Body of pancreas (tissue), 4 donors: ENCODE data around the gene CSAD. TPM values are rescaled to one million over a fixed set of nuclear protein-coding genes. Genes with fewer than 3 reads are reported as not detected.
"Not testable (repeated sequence)": the region's sequence is repeated elsewhere in the genome, so short reads cannot be mapped to it uniquely, and the experiment has no call there.

Source experiments
- ATAC-seq: fragments of 150-250 bp; one replicate; pipeline ENCODE4 v1.9.1; 2016
- DNase-seq, 4 donors: peaks; one replicate each; pipeline ENCODE4 v3.0.0-alpha.2; 2019
- H3K27ac ChIP-seq, 4 donors: fragments of 200-600 bp; sonication (generic); 1 replicate in 3 of 4; 2 replicates in 1 of 4; pipeline versions ENCODE4 v1.5.1 to v1.6.1; 2016 to 2019; ENCODE audit warnings: mild to moderate bottlenecking in 1 of 4, mixed read lengths in 1 of 4, moderate library complexity in 1 of 4
- H3K27me3 ChIP-seq, 2 donors: fragments of 200-600 bp; sonication (generic); one replicate each; pipeline ENCODE4 v1.6.0; 2016; ENCODE audit warnings: mild to moderate bottlenecking in 1 of 2
- H3K36me3 ChIP-seq, 2 donors: fragments of 200-600 bp; sonication (generic); replicated peaks in 1 of 2; 2 replicates each; pipeline ENCODE4 v1.5.1; 2016; ENCODE audit warnings: low read depth in 2 of 2; ENCODE audit not compliant: insufficient read depth in 1 of 2
- H3K4me1 ChIP-seq: fragments of 200-600 bp; sonication (generic); one replicate; pipeline ENCODE4 v1.6.0; 2016
- H3K4me3 ChIP-seq, 2 donors: fragments of 200-600 bp; sonication (generic); 1 replicate in 1 of 2; 2 replicates in 1 of 2; pipeline ENCODE4 v1.5.1; 2016 to 2019
- H3K9me3 ChIP-seq, 3 donors: fragments of 200-600 bp; sonication (generic); 1 replicate in 2 of 3; 2 replicates in 1 of 3; pipeline ENCODE4 v1.5.1; 2016
- CTCF ChIP-seq, 7 experiments: fragments of 450-650 bp in 4 of 7; fragments of 200-600 bp in 3 of 7; sonication (generic) in 3 of 7; IDR thresholded peaks; one replicate each; pipeline ENCODE4 v1.5.1; 2016 to 2019; ENCODE audit warnings: antibody characterized with exemption in 7 of 7
- POLR2A ChIP-seq, 3 donors: fragments of 450-650 bp; IDR thresholded peaks; one replicate each; pipeline ENCODE4 v1.6.1; 2016; ENCODE audit warnings: antibody characterized with exemption in 3 of 3, mild to moderate bottlenecking in 2 of 3
- WGBS, 2 donors: methylation state at CpG; one replicate each; pipeline ENCODE4 v1.1.5; 2017; 5-methylcytosine and 5-hydroxymethylcytosine counted together
- intact Hi-C: fragments of 100-400 bp; cut with DNase I; formaldehyde crosslinking; loops from one replicate; pipeline ENCODE4 v1.15.1; 2023
- total RNA-seq, 2 donors: library from RNA; depleted of rRNA; stranded (reverse); fragments of >200 nt; gene quantifications; one replicate each; pipeline ENCODE4 v1.1.0, GENCODE V29; 2016

Gene CSAD
- total RNA-seq, 2 donors from 2014 or later, result 31.4 to 64.3 TPM

- DNase-seq (no peak), ATAC-seq (no peak)
- intact Hi-C loops, result no loop called here
- peaks cover 0 to 3% of the 10 kb centered on the region in 2 donors for H3K36me3 ChIP-seq
- no peak for TF ChIP-seq POLR2A (IDR thresholded peaks at IDR 0.05)
- no peak for TF ChIP-seq CTCF (IDR thresholded peaks at IDR 0.05)
- H3K27ac ChIP-seq, result no peak overlapping the region
- no peaks in the 10 kb centered on the region for H3K27me3 ChIP-seq
- peaks cover 6% of the 10 kb centered on the region for H3K4me1 ChIP-seq
- no peak overlapping the region for H3K4me3 ChIP-seq
- H3K9me3 ChIP-seq, result no peaks in the 10 kb centered on the region
- 83 to 88% methylated on average over 14 of the region's 14 CpGs for WGBS, 2 donors
Observed at GRCh38 chr12:53170876-53171724, 9.6 kb downstream of the CSAD start.

GRCh38 chr12:53170215-53170614 is 10.5 kb downstream of the CSAD start:
- intact Hi-C loops, result no loop called here
- ATAC-seq, result no peak
- peaks cover 0 to 3% of the 10 kb centered on the region in 2 donors for H3K36me3 ChIP-seq

GRCh38 chr12:53169644-53170043 is 11.1 kb downstream of the CSAD start:
- 93 to 95% methylated on average over 4 to 7 of the region's 7 CpGs for WGBS, 2 donors
- Histone ChIP-seq H3K27me3 (no peaks in the 10 kb centered on the region), H3K4me1 (no peaks in the 10 kb centered on the region), H3K36me3 (peaks cover 0 to 3% of the 10 kb centered on the region in 2 donors), H3K27ac (no peak overlapping the region), H3K9me3 (no peaks in the 10 kb centered on the region), H3K4me3 (no peak overlapping the region)
- TF ChIP-seq POLR2A (IDR thresholded peaks at IDR 0.05) (no peak), CTCF (IDR thresholded peaks at IDR 0.05) (no peak)
- no peak for ATAC-seq
- intact Hi-C loops, result no loop called here
- DNase-seq, result no peak

More at GRCh38 chr12:53170215-53170614, 10.5 kb downstream of the CSAD start:
- H3K9me3 ChIP-seq, result no peaks in the 10 kb centered on the region
- H3K27ac ChIP-seq, result no peak overlapping the region
- no peak for TF ChIP-seq CTCF (IDR thresholded peaks at IDR 0.05)
- no peak for TF ChIP-seq POLR2A (IDR thresholded peaks at IDR 0.05)
- H3K4me3 ChIP-seq, result no peak overlapping the region
- no peaks in the 10 kb centered on the region for H3K27me3 ChIP-seq
- WGBS, 2 donors, result 85 to 92% methylated on average over 6 to 8 of the region's 8 CpGs
- peaks cover 5% of the 10 kb centered on the region for H3K4me1 ChIP-seq
- DNase-seq, result no peak

GRCh38 chr12:53166837-53167236 is 13.9 kb downstream of the CSAD start:
- intact Hi-C loops, result no loop called here
- DNase-seq (no peak), ATAC-seq (no peak)
- no peak for TF ChIP-seq POLR2A (IDR thresholded peaks at IDR 0.05)
- TF ChIP-seq CTCF (IDR thresholded peaks at IDR 0.05), result no peak
- H3K4me3 ChIP-seq, result no peak overlapping the region
- H3K27ac ChIP-seq, result no peak overlapping the region
- peaks cover 0 to 3% of the 10 kb centered on the region in 2 donors for H3K36me3 ChIP-seq
- no peaks in the 10 kb centered on the region for H3K27me3 ChIP-seq
- H3K4me1 ChIP-seq, result no peaks in the 10 kb centered on the region
- H3K9me3 ChIP-seq, result no peaks in the 10 kb centered on the region

- intact Hi-C loops, result loop anchor here (5.0 kb wide), 1 partner anchor 34 kb away; no protein-coding TSS in a partner anchor
- not testable (repeated sequence) for DNase-seq, H3K36me3 ChIP-seq, H3K4me3 ChIP-seq, ATAC-seq, H3K9me3 ChIP-seq, H3K27me3 ChIP-seq, H3K4me1 ChIP-seq, H3K27ac ChIP-seq
- WGBS, 2 donors, result 92 to 100% methylated on average over 2 of the region's 2 CpGs
Observed at GRCh38 chr12:53163008-53163407, 17.7 kb downstream of the CSAD start.
